Left lobe of liver (tissue), 2 donors: ENCODE results near the gene SHISA9. TPM values are rescaled to one million over a fixed set of nuclear protein-coding genes. Genes with fewer than 3 reads are reported as not detected.

Source experiments
- ATAC-seq: fragments of 200-7000 bp; cut with Tn5 transposase; one replicate; pipeline ENCODE4 v1.9.1; 2020; ENCODE audit warnings: mild to moderate bottlenecking, moderate library complexity
- DNase-seq: peaks from one replicate; pipeline ENCODE4 v3.0.0-alpha.2; 2020; ENCODE audit warnings: low spot score
- total RNA-seq: library from RNA; stranded (reverse); gene quantifications from one replicate; pipeline ENCODE4 v1.2.1, GENCODE V29; 2021
- donor health status: DM: no; HTN: no; CAD: no; lungs with moderate emphysema.
- donor health status: DM: no; HTN: yes; CAD: no.

SHISA9 gene
- total RNA-seq, 1 donor from 2014 or later = 0.05 TPM

DNA sequence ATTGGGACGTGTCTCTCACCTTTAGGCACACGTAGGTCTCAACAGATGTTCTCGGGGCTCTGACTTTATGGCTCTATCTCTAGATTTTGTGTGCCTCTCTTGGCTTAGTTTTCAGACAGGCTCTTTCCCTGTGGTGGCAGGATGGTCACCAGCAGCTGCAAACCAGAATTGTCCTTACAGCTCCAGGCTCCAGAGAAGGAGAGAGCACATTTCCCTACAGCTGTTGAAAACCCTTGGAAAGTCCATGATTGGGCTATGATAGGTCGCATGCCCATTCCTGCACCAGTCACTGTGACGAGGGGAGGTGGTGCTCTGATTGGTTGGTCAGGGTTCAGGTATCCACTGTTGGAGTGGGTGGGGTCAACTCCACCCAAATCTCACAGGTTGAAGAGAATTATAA, 41.5 kb downstream of the SHISA9 start:
- no peak for ATAC-seq
- no peak for DNase-seq

DNA sequence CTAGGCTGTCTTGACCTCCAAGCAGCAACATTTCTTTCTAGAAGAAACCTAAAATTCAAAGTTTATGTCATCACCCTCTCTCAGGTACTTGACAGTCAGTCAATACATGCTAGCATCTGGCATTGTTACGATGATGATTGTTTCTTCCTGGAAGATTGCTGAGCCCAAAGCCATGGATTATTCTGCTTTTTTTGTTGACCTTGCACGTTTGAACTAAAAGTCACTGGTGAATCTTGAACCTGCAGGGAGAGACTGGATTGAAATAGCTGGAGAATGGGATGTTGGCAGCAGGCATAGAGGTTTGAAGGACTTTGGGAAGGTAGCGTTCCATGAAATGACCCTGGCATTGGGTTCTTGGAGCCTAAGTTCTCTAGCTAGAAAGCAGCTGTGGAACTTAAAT, 42.9 kb downstream of the SHISA9 start:
- ATAC-seq = no peak
- no peak for DNase-seq

DNA sequence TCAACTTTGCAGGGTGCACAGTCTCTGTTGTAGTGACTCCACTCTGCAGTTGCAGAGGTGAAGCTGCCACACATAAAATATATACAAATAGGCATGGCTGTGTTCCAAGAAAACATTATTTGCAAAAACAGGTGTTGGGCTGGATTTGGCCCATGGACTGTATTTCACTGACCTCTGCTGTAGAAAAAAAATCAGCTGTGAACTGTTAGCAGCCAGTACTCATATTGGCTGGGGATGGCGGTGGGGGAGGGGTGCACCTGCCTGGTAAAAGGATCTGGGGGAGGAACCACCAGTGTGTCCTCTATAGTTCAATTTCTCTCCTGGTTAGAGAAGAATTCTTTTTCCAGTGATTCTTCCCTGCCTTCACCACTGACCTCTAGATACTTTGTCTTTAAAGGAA, 50.0 kb downstream of the SHISA9 start:
- no peak for ATAC-seq
- no peak for DNase-seq

DNA sequence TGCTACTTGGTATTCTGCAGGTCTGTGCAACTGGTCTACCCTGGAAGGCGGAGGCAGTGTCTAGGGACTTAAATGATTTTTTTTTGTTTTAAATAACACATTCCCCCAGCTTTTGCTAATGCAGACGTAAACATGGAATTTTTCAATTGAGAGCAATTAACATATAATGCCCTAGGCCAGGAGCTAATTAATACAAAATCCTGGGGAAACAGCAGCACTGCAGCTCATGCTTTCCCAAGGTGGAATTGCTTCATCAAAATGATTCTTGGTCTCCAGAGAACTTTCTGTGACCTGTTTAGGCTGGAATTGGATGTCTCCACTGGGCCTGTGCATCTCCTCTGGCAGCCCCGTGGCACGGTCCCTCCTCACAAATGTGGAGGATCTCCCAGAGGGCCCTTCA, 50.6 kb downstream of the SHISA9 start:
- no peak for ATAC-seq
- no peak for DNase-seq

DNA sequence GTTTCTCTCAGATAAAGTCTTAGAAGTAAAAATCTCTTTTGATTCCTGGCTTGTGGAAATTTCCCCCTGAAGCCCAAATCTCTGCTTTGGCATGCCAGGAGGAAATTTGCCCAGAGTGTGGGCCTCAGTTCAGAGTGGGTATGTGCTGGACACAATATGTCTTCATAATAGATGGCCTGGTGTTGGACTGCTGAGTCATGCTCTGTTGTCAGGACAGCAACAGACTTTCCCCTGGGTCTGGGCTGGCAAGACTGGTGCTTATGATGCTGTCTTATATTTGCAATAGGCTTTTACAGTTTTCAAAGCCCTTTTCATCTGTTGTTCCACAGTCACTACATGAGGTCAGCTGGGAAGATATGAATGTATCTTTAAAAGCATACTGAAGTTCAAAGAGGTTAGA, 57.0 kb downstream of the SHISA9 start:
- DNase-seq (no peak), ATAC-seq (no peak)

DNA sequence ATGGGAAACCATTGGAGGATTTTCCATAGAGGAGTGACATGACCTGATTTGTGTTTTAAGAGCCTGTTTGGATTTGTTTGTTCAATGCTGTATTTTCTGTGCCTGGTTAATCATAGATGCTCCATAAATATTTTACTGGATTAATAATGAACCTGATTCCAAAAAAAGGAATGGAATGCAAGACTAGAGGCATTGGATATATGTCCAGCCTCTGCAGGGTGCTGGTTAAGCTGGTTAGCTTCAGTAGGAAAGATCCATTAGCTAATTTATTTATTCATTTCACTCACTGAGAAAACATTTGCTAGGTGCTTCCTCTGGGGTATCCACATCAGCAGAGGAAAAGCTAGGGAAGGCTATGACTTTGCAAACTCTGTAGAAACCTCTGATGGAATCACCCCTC, 57.7 kb downstream of the SHISA9 start:
- DNase-seq = no peak
- no peak for ATAC-seq

DNA sequence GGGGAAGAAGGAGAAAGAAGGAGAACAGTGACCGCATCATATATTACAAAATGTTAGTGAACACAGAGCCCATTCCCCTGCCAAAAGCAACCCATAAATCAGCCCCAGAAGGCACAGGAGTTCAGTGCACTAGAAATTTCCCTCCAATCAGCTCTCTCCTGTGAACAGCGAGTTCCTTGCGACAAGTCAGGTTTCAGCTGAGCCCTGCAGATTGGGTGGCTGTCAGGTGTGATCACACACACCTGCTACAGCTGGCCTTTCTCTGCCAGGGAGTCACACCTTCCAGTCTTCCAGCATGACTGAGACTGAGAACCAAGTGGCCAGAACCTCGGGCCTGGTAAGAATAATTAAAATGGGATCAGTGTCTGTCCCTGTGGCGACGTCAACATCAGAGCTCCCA, 60.2 kb downstream of the SHISA9 start:
- ATAC-seq = no peak

DNA sequence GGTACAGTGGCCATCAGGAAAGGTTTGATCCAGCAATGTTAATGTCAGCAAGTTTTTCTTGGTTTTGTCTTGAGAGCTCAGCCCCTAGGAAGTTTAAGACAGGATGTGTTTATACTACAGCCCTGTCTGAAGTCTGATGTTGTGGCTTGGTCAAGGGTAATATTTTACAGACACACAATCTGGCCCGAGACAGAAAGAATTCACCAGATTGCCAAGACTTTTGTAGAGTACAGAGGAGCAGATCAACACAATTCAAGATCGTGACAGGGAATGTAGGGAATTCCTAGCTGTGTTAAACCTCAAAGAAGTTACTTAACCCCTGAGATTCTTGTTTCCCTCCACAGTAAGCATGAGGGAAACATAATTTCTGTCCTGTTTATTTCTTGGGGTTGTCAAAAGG, 63.1 kb downstream of the SHISA9 start:
- DNase-seq (no peak), ATAC-seq (no peak)

More for the DNA sequence above, 60.2 kb downstream of the SHISA9 start:
- no peak for DNase-seq

DNA sequence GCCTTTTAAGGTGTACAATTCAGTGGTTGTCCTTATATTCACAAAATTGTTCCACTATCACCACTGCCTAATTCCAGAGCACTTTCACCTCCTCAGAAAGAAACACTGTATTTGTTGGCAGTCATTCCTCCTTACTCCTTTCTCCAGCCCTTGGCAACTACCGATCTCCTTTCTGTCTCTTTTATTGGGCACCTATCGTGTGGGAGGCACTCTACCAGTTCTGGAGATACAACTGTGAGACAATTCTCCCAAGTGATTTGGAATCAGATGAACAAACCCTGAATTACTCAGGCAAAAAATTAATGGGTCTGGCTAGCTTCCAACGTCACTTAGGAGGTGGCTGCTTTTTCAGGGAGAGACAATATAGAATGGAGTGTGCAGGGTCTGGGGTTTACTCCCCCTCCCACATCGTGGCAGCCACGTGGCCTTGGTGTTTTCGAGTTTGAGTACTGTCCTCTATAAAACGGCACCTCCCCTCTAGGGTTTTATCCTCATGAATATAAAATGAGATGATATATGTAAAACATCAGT, 63.9 kb downstream of the SHISA9 start:
- ATAC-seq (no peak), DNase-seq (no peak)

DNA sequence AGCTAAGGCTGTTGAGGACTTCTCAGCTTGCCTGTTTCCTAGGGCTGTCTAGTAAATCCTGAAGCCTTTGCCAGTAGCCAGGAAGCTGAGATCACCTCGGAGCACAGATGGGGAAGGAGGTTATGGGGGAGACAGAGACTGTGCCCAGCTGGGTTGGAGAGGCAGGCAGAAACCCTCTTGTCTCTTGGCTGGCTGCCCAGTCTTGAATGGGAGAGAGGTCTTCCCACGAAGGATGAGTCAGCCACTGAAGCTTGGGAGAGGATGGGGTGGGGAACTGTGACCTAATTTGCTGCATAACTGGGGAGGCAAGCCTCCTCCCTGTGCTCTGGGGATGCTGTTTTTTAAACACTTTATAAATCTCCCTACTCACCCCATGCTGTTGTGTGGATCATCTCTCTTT, 69.8 kb downstream of the SHISA9 start:
- ATAC-seq (no peak), DNase-seq (no peak)

DNA sequence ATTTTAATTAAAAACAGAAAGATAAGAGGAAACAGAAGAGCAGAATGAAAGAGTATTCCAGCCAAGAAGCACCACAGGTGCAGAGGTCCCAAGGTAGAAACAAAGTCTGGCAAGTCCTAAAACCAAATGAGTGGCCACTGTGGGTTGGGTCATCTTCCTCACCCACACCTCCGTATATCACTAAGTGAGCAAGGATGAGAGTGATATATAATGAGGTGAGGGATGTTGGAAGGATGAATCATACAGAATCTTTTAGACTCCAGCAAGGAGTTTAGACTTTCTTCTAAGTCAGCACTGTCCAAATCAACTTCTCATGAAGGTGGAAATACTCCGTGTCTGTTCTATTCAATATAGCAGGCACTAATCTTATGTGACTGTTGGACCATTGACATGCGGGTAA, 70.8 kb downstream of the SHISA9 start:
- no peak for ATAC-seq
- DNase-seq = no peak

DNA sequence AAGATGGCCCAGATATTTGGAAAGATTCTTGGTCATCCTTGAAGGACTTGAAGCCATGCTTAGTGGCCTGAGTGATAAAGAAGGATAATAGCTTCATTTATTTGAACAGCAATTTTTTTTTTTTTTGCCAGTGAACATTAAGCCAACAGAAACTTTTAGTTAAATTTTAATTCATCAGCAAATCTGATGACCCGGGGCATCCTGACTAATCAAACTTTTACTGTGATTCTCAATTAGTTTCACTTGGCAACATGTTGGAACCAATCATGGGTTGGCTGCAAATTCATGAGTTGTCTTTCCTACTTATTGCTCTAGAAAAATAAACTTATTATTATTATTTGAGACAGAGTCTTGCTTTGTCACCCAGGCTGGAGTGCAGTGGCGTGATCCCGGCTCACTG, 74.4 kb downstream of the SHISA9 start:
- no peak for ATAC-seq
- no peak for DNase-seq

DNA sequence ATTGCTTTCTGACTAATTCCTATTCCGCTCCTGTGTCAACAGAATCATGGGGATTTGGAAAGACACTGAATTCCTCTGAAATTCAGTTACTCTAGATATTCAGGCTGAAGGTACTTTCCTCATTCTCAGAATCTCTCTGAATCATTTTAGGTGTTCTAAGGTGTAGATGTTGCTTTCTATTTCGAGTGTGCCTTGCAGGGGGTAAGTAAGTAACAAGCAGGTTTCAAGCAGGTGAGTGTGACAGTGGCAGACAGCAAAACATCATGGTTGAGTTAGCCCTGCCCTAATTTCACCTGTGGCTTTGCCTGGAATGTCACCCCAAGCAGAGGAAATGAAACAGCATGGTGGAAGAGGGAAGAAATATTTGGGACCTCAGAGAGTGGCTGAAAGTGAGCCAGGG, 75.1 kb downstream of the SHISA9 start:
- no peak for ATAC-seq
- DNase-seq = no peak

DNA sequence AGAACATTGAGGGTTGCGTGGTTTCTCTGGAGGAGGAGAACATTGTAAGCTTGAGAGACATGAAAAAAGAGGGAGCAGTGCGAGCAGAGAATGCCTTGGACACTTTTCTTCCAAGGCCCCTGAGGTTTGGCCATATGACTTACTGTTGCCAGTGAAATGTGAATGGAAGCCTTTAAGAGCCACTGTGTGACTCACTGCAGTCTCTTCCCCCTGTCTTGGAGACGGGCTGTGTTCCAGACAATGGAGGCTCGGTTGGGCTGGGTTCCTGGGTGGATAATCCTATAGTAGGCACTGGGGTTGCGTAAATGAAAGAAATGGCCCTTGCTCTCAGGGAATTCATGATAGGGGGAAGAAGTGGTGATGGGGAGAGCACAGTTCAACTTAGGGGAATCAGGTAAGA, 75.5 kb downstream of the SHISA9 start:
- ATAC-seq (no peak), DNase-seq (no peak)

DNA sequence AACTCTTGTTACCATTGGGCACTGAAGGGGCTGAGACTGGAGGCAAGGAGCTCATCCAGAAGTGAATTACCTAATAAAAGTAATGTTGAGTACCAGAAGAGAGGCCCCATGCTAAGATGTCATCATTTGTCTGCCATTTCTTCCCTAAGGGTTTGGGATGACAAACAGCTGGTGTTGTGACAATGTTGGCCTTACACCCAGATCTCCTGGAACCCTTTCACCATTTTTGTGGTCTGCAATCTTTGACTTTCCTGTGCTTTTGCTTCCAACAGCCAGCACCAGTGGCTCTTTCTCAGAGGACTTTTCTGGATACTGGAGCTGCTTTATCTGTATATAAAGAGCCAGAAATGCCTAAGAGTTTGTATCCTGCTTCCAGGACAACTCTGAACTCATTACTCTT, 84.1 kb downstream of the SHISA9 start:
- DNase-seq = no peak
- no peak for ATAC-seq

DNA sequence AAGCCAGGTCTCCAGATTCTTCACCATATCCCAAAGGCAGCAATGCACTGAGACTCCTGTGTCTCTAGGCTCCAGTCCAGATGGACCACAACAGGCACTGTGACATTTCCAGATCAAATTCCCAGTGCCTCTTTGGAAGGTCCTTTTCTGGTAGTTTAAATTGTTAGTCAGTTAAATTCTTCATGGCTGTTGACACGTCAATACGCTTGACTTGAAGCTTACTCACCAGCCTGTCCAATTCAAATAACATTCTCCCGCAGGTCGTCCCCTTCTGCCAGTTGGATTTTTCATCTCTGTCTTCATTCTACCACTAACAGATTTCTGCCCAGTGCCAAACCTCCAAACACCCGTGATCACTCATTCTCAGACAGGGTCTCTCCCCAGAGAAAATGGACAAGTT, 86.7 kb downstream of the SHISA9 start:
- ATAC-seq = no peak
- no peak for DNase-seq

DNA sequence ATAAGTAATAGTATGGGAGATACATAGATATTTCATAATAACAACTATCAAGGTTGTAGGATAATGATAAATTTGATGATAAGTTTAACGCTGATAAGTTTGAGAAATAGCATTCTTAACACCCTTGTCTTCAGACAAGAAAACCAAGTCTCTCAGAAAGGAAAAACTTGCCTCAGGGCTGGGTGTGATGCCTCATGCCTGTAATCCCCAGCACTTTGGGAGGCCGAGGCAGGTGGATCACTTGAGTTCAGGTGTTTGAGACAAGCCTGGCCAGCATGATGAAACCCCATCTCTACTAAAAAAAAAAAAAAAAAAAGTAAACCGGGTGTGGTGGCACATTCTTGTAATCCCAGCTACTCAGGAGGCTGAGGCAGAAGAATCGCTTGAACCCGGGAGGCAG, 90.7 kb downstream of the SHISA9 start:
- DNase-seq = no peak
- no peak for ATAC-seq

DNA sequence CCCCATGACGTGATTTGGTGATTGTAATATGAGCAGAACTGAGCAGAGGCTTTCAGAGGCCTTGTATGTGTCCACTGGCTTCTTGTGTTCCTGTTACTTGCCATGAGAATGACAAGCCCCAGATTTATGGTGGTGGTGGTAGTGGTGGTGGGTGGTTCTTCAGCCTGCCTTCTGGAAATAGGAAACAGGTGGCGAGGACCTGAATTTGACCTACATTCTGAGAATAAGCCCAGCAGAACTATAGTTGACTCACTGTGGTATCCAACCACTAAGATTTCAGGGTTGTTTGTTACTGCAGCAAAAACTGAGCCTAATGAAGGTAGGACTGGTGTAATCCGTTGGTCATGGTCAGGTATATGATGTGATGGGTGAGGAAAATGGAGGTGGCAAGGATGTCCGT, 93.0 kb downstream of the SHISA9 start:
- no peak for DNase-seq
- no peak for ATAC-seq

DNA sequence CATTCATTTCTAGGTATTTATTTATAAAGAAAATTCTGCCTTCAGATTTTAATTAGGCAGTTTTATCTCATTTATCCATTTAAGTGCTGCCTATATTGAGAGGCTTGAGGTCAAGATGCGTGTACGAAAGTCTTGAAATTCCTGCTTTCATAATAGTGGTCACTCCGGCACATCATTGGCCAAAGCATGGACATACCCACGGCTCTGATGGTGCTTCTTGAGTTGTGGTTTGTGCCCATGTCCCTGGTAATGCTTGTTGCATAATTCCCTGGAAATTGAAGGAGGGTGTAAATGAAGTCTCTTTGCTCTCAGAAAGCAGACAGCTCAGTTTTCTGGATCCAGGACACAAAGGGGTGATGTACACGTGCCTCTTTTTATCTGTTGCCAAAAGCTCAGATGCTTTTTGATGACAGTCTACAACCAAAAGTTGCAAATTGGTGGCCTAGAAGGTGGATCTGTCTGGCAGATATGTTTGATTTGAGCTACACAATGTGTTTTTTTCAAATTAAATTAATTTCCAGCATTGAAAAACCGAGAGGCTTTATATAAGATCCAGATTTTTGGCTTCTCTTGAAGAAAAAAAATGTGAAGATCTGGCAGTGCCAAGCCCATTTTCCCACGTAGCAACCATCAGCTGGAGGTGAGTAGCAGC, 94.4 kb downstream of the SHISA9 start:
- no peak for ATAC-seq

DNA sequence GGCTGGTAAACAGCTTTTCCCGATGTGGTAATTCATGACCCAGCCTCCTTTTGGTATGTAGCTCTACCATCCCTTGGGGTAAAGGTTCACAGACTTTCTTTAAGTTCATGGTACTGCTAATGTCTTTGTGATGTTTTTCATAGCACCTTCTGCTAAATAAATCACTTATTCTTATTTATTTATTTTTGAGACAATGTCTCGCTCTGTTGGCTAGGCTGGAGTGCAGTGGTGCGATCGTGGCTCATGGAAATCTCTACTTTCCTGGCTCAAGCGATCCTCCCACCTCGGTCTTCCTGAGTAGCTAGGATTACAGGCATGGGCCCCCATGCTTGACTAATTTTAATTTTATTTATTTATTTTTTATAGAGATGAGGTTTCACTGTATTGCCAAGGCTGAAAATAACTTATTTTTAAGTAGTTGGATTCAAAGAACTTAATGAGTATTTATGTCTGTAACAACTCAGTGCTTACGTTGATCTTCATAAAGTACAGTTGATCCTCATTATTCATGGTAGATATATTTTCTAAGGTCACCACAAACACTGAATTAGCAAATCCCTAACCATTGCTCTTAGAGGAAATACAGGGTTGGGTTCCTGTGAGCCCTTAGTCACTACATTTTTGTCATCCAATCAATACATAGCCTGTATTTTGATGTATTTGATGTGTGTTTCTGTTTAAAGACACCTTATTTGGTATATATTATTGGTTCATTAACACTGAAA, 97.1 kb downstream of the SHISA9 start:
- no peak for DNase-seq
- no peak for ATAC-seq

More for the DNA sequence above, 94.4 kb downstream of the SHISA9 start:
- no peak for DNase-seq

DNA sequence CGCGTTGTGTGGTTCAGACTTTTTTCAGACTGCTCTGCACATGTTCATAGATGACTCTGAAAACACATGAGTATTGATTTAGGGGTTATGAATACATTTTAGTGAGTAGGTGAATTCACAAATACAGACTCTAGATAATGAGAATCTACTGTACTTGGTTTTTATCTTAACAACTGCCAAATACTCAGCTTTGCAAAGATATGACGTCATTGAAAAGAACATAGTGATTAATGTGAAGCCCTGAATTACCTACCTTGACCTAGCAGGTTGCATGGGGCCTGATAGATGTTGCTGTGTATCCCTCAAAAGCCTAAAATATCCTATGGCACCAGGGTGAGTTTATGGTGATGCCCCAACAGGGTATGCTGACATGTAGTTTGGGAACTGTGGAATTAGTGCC, 98.0 kb downstream of the SHISA9 start:
- DNase-seq (no peak), ATAC-seq (no peak)

DNA sequence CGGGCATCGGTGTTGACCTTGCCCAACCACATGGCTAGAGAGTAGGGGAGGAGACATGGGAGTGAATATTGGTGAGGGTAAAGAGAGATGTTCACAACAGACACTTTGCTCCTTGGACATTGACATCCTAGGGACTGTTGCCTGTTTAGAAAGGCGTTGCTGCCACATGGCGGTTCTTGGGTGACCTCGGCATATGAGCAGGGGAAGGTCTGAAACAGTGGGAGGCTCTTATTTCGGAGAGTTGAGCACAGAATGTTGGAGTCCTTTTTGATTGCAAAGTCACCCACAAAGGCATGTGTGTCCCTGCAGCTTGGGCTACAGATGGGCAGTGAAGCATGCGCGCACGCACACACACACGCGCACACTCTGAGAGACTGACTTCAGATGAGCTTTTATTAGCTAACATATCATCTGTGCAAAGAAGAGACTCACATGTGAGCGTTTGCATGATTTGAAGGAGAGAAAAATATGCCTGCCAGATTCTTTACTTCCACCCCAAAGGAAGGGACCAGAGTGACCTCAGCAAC, 104.4 kb downstream of the SHISA9 start:
- ATAC-seq = no peak
- DNase-seq = no peak
